HG03439 (cell line): ENCODE measurements around the gene PPME1.

Source experiments
- ATAC-seq: cut with Tn5 transposase; IDR thresholded peaks from one replicate; pipeline ENCODE4 v1.9.1; 2021; ENCODE audit warnings: mild to moderate bottlenecking, moderate library complexity; ENCODE audit not compliant: unreplicated experiment

PPME1 gene

GRCh38 chr11:74278103-74278502, 107.0 kb downstream of the PPME1 start:
- ATAC-seq, result no peak

GRCh38 chr11:74278721-74279161, 107.7 kb downstream of the PPME1 start:
- ATAC-seq, result no peak

GRCh38 chr11:74279256-74279655, 108.2 kb downstream of the PPME1 start:
- no peak for ATAC-seq

GRCh38 chr11:74280494-74280893, 109.4 kb downstream of the PPME1 start:
- no peak for ATAC-seq

- no peak for ATAC-seq
Measured at GRCh38 chr11:74282421-74282820, 111.3 kb downstream of the PPME1 start.

- no peak for ATAC-seq
Measured at GRCh38 chr11:74282914-74283371, 111.9 kb downstream of the PPME1 start.

- no peak for ATAC-seq
Measured at GRCh38 chr11:74283580-74284180, 112.6 kb downstream of the PPME1 start.

- no peak for ATAC-seq
Measured at GRCh38 chr11:74284466-74284865, 113.4 kb downstream of the PPME1 start.

- no peak for ATAC-seq
Measured at GRCh38 chr11:74288161-74288560, 117.1 kb downstream of the PPME1 start.

GRCh38 chr11:74288911-74289310, 117.8 kb downstream of the PPME1 start:
- ATAC-seq, result no peak

- ATAC-seq, result no peak
Measured at GRCh38 chr11:74297484-74297883, 126.4 kb downstream of the PPME1 start.

- ATAC-seq, result no peak
Measured at GRCh38 chr11:74299015-74299414, 127.9 kb downstream of the PPME1 start.
